ENCODE measurements around the gene PDCD4. TPM values are rescaled to one million over a fixed set of nuclear protein-coding genes. Genes with fewer than 3 reads are reported as not detected.

Gene PDCD4
- total RNA-seq, 4 donors from 2014 or later = 17.4 to 157 (median 138) TPM

GRCh38 chr10:110867807-110868465 lies 3.8 kb upstream of the PDCD4 start:
- no peak overlapping the region for H3K4me3 ChIP-seq
- intact Hi-C loops (cut with DNase I; ENCODE audit: low total_unique reads) = no loop called here
- no peak for DNase-seq

DNA sequence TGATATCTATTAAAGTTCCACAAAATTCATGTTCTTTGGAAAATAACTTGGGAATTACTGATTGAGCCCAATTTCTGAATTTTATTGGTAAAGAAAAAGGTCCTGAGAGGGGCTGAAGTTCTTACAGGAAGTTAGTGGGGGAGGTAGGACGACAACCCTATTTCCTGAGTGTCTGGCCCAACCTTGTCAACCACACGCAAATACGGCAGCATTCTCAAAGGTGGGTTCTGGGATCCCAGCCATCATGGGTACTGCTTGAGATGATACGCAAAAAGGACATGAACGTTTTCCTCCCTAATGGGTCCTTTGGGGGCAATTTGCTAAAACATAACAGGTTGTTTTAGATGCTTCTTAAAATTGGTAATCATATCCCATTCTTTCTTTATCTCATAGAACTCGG lies 2.7 kb upstream of the PDCD4 start:
- Histone ChIP-seq H3K4me1 (peaks cover 0 to 7% of the 10 kb centered on the region in 2 donors), H3K4me3 (no peak overlapping the region), H3K27me3 (no peaks in the 10 kb centered on the region), H3K36me3 (no peaks in the 10 kb centered on the region), H3K9me3 (no peaks in the 10 kb centered on the region), H3K27ac (no peak overlapping the region)
- intact Hi-C loops (cut with DNase I; ENCODE audit: low total_unique reads) = no loop called here
- TF ChIP-seq, protein P1, sequence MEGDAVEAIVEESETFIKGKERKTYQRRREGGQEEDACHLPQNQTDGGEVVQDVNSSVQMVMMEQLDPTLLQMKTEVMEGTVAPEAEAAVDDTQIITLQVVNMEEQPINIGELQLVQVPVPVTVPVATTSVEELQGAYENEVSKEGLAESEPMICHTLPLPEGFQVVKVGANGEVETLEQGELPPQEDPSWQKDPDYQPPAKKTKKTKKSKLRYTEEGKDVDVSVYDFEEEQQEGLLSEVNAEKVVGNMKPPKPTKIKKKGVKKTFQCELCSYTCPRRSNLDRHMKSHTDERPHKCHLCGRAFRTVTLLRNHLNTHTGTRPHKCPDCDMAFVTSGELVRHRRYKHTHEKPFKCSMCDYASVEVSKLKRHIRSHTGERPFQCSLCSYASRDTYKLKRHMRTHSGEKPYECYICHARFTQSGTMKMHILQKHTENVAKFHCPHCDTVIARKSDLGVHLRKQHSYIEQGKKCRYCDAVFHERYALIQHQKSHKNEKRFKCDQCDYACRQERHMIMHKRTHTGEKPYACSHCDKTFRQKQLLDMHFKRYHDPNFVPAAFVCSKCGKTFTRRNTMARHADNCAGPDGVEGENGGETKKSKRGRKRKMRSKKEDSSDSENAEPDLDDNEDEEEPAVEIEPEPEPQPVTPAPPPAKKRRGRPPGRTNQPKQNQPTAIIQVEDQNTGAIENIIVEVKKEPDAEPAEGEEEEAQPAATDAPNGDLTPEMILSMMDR (IDR thresholded peaks at IDR 0.05) = no peak
- no peak for TF ChIP-seq POLR2A (IDR thresholded peaks at IDR 0.05)
- DNase-seq = no peak

More at GRCh38 chr10:110867807-110868465, 3.8 kb upstream of the PDCD4 start:
- Histone ChIP-seq H3K27me3 (no peaks in the 10 kb centered on the region), H3K27ac (no peak overlapping the region), H3K4me1 (peaks cover 0 to 7% of the 10 kb centered on the region in 2 donors), H3K36me3 (no peaks in the 10 kb centered on the region), H3K9me3 (no peaks in the 10 kb centered on the region)
- no peak for TF ChIP-seq POLR2A (IDR thresholded peaks at IDR 0.05)
- TF ChIP-seq, protein P1 (IDR thresholded peaks at IDR 0.05) = no peak

- Histone ChIP-seq H3K4me3 (peak overlapping the region; percentile 93 to 100), H3K36me3 (no peaks in the 10 kb centered on the region), H3K9me3 (no peaks in the 10 kb centered on the region), H3K27me3 (no peaks in the 10 kb centered on the region), H3K4me1 (peaks cover 3 to 6% of the 10 kb centered on the region in 2 donors), H3K27ac (peak overlapping the region; percentile 98 to 99)
- intact Hi-C loops (cut with DNase I; ENCODE audit: low total_unique reads) = loop anchor here (10.0 kb wide), 1 partner anchor 46 kb away; no protein-coding TSS in a partner anchor
- no peak for DNase-seq
- no peak for TF ChIP-seq POLR2A (IDR thresholded peaks at IDR 0.05)
- TF ChIP-seq, protein P1 (IDR thresholded peaks at IDR 0.05) = no peak
These were observed 868 bp upstream of the PDCD4 start for GRCh38 chr10:110870823-110871297.

- no peaks in the 10 kb centered on the region for H3K27me3 ChIP-seq
- no peaks in the 10 kb centered on the region for H3K36me3 ChIP-seq
- H3K4me1 ChIP-seq = peaks cover 0 to 7% of the 10 kb centered on the region in 2 donors
- H3K4me3 ChIP-seq = peak overlapping the region; percentile 93 to 100
- DNase-seq = peak; percentile 71 to 80
- peak in 1 of 2 donors; percentile 20 for TF ChIP-seq POLR2A (IDR thresholded peaks at IDR 0.05)
- TF ChIP-seq, protein P1 (IDR thresholded peaks at IDR 0.05) = peak in 1 of 4 experiments; percentile 43
- H3K9me3 ChIP-seq = no peaks in the 10 kb centered on the region
- intact Hi-C loops (cut with DNase I; ENCODE audit: low total_unique reads) = loop anchor here (10.0 kb wide), 1 partner anchor 48 kb away; no protein-coding TSS in a partner anchor
- peak overlapping the region; percentile 98 to 99 for H3K27ac ChIP-seq
These were observed 636 bp downstream of the PDCD4 start for GRCh38 chr10:110872145-110872983.
